IMR-90 (cell line): Measurements from ENCODE around the gene CDKN3. TPM values are rescaled to one million over a fixed set of nuclear protein-coding genes. Genes with fewer than 3 reads are reported as not detected.
A peak's percentile ranks its signal among the peaks of the same experiment; 100 is the strongest.

ENCODE experiments used
- ATAC-seq: fragments of 200-7000 bp; cut with Tn5 transposase; 2 replicates; pipeline ENCODE4 v1.9.1; 2020; ENCODE audit warnings: low read depth, mild to moderate bottlenecking, moderate library complexity
- BruUV-seq: library from RNA; stranded (reverse); fragments of 400-500 nt; replicated peaks from 2 replicates; lab custom pipeline; 2021; lab: Mats Ljungman, UMichigan
- CTCF ChIA-PET: fragments of 300-600 bp; formaldehyde crosslinking; extraction: SDS; loops from one replicate; lab custom pipeline; 2021; ENCODE audit warnings: antibody characterized with exemption; lab: Yijun Ruan, JAX
- POLR2A ChIA-PET: fragments of 300-600 bp; sonication (Branson Sonifier 250); formaldehyde crosslinking; loops from one replicate; lab custom pipeline; 2022; ENCODE audit warnings: antibody characterized with exemption; ENCODE audit not compliant: unreplicated experiment; lab: Charles Lee
- DNase-seq: peaks from one replicate; pipeline ENCODE4 v3.0.0; 2013
- H2AFZ ChIP-seq: replicated peaks from 2 replicates; pipeline ENCODE3; 2013; ENCODE audit warnings: low read length, mild to moderate bottlenecking; ENCODE audit not compliant: poor library complexity
- H2AK5ac ChIP-seq: 2 replicates; pipeline ENCODE4 v1.6.1; 2013; ENCODE audit warnings: low read depth, low read length, inconsistent platforms
- H2AK9ac ChIP-seq: replicated peaks from 2 replicates; pipeline ENCODE3; 2013; ENCODE audit warnings: mild to moderate bottlenecking, low read depth, low read length, moderate library complexity; ENCODE audit not compliant: poor library complexity
- H2BK120ac ChIP-seq: 2 replicates; pipeline ENCODE4 v1.6.1; 2013; ENCODE audit warnings: low read depth, low read length, inconsistent platforms
- H2BK15ac ChIP-seq: 3 replicates; pipeline ENCODE4 v1.6.1; 2013; ENCODE audit warnings: low read depth, low read length, inconsistent platforms
- H2BK20ac ChIP-seq: 2 replicates; pipeline ENCODE4 v1.6.1; 2013; ENCODE audit warnings: low read depth, mild to moderate bottlenecking, inconsistent platforms, low read length, moderate library complexity
- H2BK5ac ChIP-seq: 2 replicates; pipeline ENCODE4 v1.6.1; 2013; ENCODE audit warnings: mild to moderate bottlenecking, low read depth, low read length, inconsistent platforms; ENCODE audit not compliant: poor library complexity, severe bottlenecking
- H3K14ac ChIP-seq: replicated peaks from 2 replicates; pipeline ENCODE4 v1.6.1; 2013; ENCODE audit warnings: low read depth, low read length, inconsistent platforms
- H3K18ac ChIP-seq: 2 replicates; pipeline ENCODE4 v1.6.1; 2013; ENCODE audit warnings: low read depth, low read length, control low read depth
- H3K23ac ChIP-seq: 2 replicates; pipeline ENCODE4 v1.6.1; 2013; ENCODE audit warnings: low read depth, low read length, inconsistent platforms
- H3K27ac ChIP-seq: 2 replicates; pipeline ENCODE4 v1.5.1; 2013; ENCODE audit warnings: mild to moderate bottlenecking, control low read depth, low read length; ENCODE audit not compliant: insufficient read depth
- H3K27me3 ChIP-seq: 2 replicates; pipeline ENCODE4 v1.6.1; 2013; ENCODE audit warnings: low read length; ENCODE audit not compliant: control insufficient read depth, insufficient read depth
- H3K36me3 ChIP-seq: 2 replicates; pipeline ENCODE4 v1.6.1; 2013; ENCODE audit warnings: low read length, mixed read lengths; ENCODE audit not compliant: control insufficient read depth, insufficient read depth
- H3K4ac ChIP-seq: 2 replicates; pipeline ENCODE4 v1.6.1; 2013; ENCODE audit warnings: low read depth, low read length, inconsistent platforms
- H3K4me1 ChIP-seq: 2 replicates; pipeline ENCODE4 v1.6.1; 2013; ENCODE audit warnings: low read length, mixed read lengths; ENCODE audit not compliant: control insufficient read depth, insufficient read depth
- H3K4me2 ChIP-seq: 2 replicates; pipeline ENCODE4 v1.6.1; 2013; ENCODE audit warnings: low read depth, mild to moderate bottlenecking, control low read depth, low read length, moderate library complexity
- H3K4me3 ChIP-seq: 2 replicates; pipeline ENCODE4 v1.5.1; 2013; ENCODE audit warnings: low read depth, mild to moderate bottlenecking, control low read depth, low read length, moderate library complexity; ENCODE audit not compliant: insufficient read depth
- H3K56ac ChIP-seq: 2 replicates; pipeline ENCODE4 v1.6.1; 2013; ENCODE audit warnings: low read length, inconsistent platforms; ENCODE audit not compliant: insufficient read depth; ENCODE audit errors: extremely low read depth
- H3K79me1 ChIP-seq, 2 experiments: 2 replicates each; pipeline ENCODE4 v1.6.1; 2013; ENCODE audit warnings: low read length in 2 of 2, inconsistent platforms in 1 of 2, low read depth in 1 of 2
- H3K9ac ChIP-seq: 2 replicates; pipeline ENCODE4 v1.6.1; 2013; ENCODE audit warnings: low read depth, low read length, control low read depth
- H3K9me1 ChIP-seq: 2 replicates; pipeline ENCODE4 v1.6.1; 2013; ENCODE audit warnings: low read length, inconsistent platforms; ENCODE audit not compliant: insufficient read depth
- H3K9me3 ChIP-seq: 2 replicates; pipeline ENCODE4 v1.6.1; 2013; ENCODE audit warnings: low read length; ENCODE audit not compliant: control insufficient read depth, insufficient read depth
- H4K20me1 ChIP-seq: 2 replicates; pipeline ENCODE4 v1.6.1; 2013; ENCODE audit warnings: low read length, inconsistent platforms; ENCODE audit not compliant: insufficient read depth
- H4K5ac ChIP-seq: 2 replicates; pipeline ENCODE4 v1.6.1; 2013; ENCODE audit warnings: mild to moderate bottlenecking, low read depth, low read length, control low read depth
- H4K8ac ChIP-seq, 2 experiments: 2 replicates each; pipeline ENCODE4 v1.6.1; 2013; ENCODE audit warnings: low read depth in 2 of 2, low read length in 2 of 2, control low read depth in 1 of 2, inconsistent platforms in 1 of 2
- H4K91ac ChIP-seq: 2 replicates; pipeline ENCODE4 v1.6.1; 2013; ENCODE audit warnings: low read depth, low read length, inconsistent platforms; ENCODE audit not compliant: insufficient read depth
- BHLHE40 ChIP-seq: fragments of 150-350 bp; IDR thresholded peaks from 2 replicates; pipeline ENCODE4 v1.6.1; 2016; ENCODE audit warnings: mild to moderate bottlenecking, low read depth, low read length
- FOS ChIP-seq: fragments of 150-350 bp; IDR thresholded peaks from 2 replicates; pipeline ENCODE4 v1.6.1; 2016; ENCODE audit warnings: low read depth, low read length
- MAZ ChIP-seq: IDR thresholded peaks from 2 replicates; pipeline ENCODE4 v1.6.1; 2012; ENCODE audit warnings: low read depth, mild to moderate bottlenecking, low read length, improper control_type of control experiment, moderate library complexity, borderline replicate concordance
- MXI1 ChIP-seq: IDR thresholded peaks from 2 replicates; pipeline ENCODE4 v1.6.1; 2012; ENCODE audit warnings: low read depth, mild to moderate bottlenecking, low read length, moderate library complexity, borderline replicate concordance
- NFE2L2 ChIP-seq: fragments of 150-350 bp; IDR thresholded peaks from 2 replicates; pipeline ENCODE4 v1.6.1; 2016; ENCODE audit warnings: low read depth, mild to moderate bottlenecking, low read length
- POLR2A ChIP-seq: IDR thresholded peaks from 2 replicates; pipeline ENCODE4 v1.6.1; 2012; ENCODE audit warnings: mild to moderate bottlenecking, low read depth, low read length
- RAD21 ChIP-seq: IDR thresholded peaks from 2 replicates; pipeline ENCODE4 v1.6.1; 2012; ENCODE audit warnings: low read length, improper control_type of control experiment
- RCOR1 ChIP-seq: IDR thresholded peaks from 2 replicates; pipeline ENCODE4 v1.6.1; 2012; ENCODE audit warnings: mild to moderate bottlenecking, low read length, improper control_type of control experiment; ENCODE audit not compliant: insufficient replicate concordance
- RFX5 ChIP-seq: IDR thresholded peaks from 2 replicates; pipeline ENCODE4 v1.8.0; 2012; ENCODE audit warnings: low read depth, mild to moderate bottlenecking, low read length, moderate library complexity
- SMC3 ChIP-seq: fragments of 150-350 bp; IDR thresholded peaks from 2 replicates; pipeline ENCODE4 v1.6.1; 2016; ENCODE audit warnings: low read depth, mild to moderate bottlenecking, antibody characterized with exemption, low read length, moderate library complexity
- WGBS, 2 experiments: methylation state at CpG; one replicate each; pipeline versions ENCODE4 v1.1.5 to v1.1.7; 2013; ENCODE audit warnings: missing lambda C conversion rate in 2 of 2; ENCODE audit not compliant: insufficient read length in 1 of 2; ENCODE audit errors: extremely low coverage in 2 of 2; 5-methylcytosine and 5-hydroxymethylcytosine counted together
- dilution Hi-C: fragments of 300-500 bp; cut with HindIII; formaldehyde crosslinking; loops from one replicate; pipeline ENCODE4 v1.14.3; 2018; ENCODE audit warnings: low sequenced_read_pairs; ENCODE audit not compliant: unreplicated experiment
- in situ Hi-C: fragments of 300-500 bp; cut with MboI; formaldehyde crosslinking; loops from 3 replicates; pipeline ENCODE4 v1.14.3; 2019; ENCODE audit warnings: low sequenced_read_pairs, inconsistent platforms, mixed read lengths
- intact Hi-C: fragments of 100-400 bp; cut with micrococcal nuclease; formaldehyde crosslinking; loops from 2 replicates; pipeline ENCODE4 v1.10.0; 2022
- polyA plus RNA-seq, 3 experiments: library from polyadenylated mRNA; depleted of rRNA; stranded (reverse); fragments of >200 nt; gene quantifications; 2 replicates each; pipeline ENCODE4 v1.2.3, GENCODE V29; 2012; ENCODE audit warnings: low replicate concordance in 1 of 3
- total RNA-seq: library from RNA; depleted of rRNA; stranded (reverse); fragments of >200 nt; gene quantifications from 2 replicates; pipeline ENCODE4 v1.2.3, GENCODE V29; 2012
- TF ChIP-seq, protein P1 (sequence below): fragments of 150-350 bp; IDR thresholded peaks from 2 replicates; pipeline ENCODE4 v1.6.1; 2017; ENCODE audit warnings: mild to moderate bottlenecking, antibody characterized with exemption, low read length, low read depth
- TF ChIP-seq, protein P2 (sequence below): conservative IDR thresholded peaks from 2 replicates; pipeline ENCODE4 v1.5.1; 2012; ENCODE audit warnings: mild to moderate bottlenecking, low read depth, low read length, improper control_type of control experiment

The CDKN3 gene
- total and polyA plus RNA-seq, 2 of the 4 experiments (the other 2 are of a cell fraction): 38.9 to 48.9 TPM

DNA sequence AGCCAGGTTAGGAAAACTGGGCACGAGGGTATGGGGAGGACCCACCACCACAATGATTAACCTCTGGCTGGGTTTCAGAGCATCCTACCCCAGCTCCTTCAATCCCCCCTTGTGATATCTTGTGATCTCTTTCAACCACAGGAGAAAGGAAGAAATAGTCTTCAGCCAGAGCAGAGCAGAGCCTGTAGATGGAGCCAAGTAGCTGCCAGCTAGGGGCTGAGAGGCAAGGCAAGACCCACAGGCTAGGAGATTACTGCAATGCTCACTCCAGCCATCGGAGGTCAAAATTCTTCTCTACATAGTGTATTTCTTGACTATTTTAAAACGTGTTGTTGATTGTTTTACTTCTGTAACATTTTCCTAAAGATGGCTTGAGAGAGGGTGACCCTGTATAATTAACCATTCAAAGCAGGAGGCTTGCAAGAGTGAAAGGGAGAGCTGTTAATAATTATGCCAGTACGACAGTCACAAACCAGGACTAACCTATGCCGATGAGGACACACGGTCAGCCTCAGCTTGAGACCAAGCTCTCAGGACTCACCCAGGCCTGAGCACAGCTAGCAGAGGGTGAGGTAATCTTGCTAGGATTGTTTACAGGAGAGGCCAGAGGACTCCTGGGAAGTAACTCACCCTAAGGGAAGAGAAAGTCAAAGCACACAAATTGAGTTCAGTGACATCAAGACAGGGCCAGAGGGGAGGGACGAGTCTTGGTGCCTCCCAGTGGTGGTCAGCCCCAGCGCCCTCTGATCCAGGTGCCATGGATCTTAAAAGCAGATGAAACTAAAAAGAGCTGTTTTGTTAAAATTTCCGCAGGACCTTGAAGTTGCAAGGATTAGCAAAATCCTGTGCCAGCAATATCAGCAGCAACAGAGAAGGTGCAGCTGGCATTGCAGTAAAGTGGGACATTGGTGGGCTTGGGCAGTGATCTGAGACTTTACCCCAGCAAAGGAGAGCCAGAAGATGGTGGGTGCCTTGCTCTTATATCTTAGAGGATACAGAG is 29.8 kb upstream of the CDKN3 start:
- Histone ChIP-seq H2BK120ac (peak overlapping the region; percentile 4; the same call in 1 of the 2 replicates), H3K4ac (0 out of 2 replicates have a peak overlapping the region, but pooled peaks have one; percentile 12), H3K27ac (peak overlapping the region; percentile 10; the same call in 1 of the 2 replicates), H4K91ac (no peak overlapping the region), H3K4me3 (no peak overlapping the region), H3K9me1 (no peaks in the 10 kb centered on the region; the same call in 1 of the 2 replicates), H3K4me1 (peaks cover 7% of the 10 kb centered on the region; the same call in 1 of the 2 replicates), H4K8ac (peak overlapping the region in 1 of 2 experiments; percentile 33; a peak in 1 of 4 replicates), H3K36me3 (no peaks in the 10 kb centered on the region), H4K20me1 (no peaks in the 10 kb centered on the region), H2AFZ (peak overlapping the region; percentile 29), H3K56ac (no peak overlapping the region), H3K18ac (no peak overlapping the region; the same call in 1 of the 2 replicates), H2BK15ac (no peak overlapping the region), H3K79me1 (no peaks in the 10 kb centered on the region), H2BK5ac (no peak overlapping the region), H3K27me3 (peaks cover 4% of the 10 kb centered on the region; the same call in 1 of the 2 replicates), H3K4me2 (peak overlapping the region; percentile 15), H3K23ac (no peak overlapping the region), H3K14ac (peak overlapping the region; percentile 48; the same call in 1 of the 2 replicates), H3K9me3 (no peaks in the 10 kb centered on the region), H2BK20ac (peak overlapping the region; percentile 35; the same call in 1 of the 2 replicates), H2AK9ac (no peak overlapping the region), H3K9ac (no peak overlapping the region), H4K5ac (peak overlapping the region; percentile 14; the same call in 1 of the 2 replicates), H2AK5ac (no peak overlapping the region)
- DNase-seq (peak; percentile 70), ATAC-seq (peak; percentile 89)
- intact Hi-C loops (loop anchor here (1.0 to 5.0 kb wide), 5 partner anchors 53 to 440 kb away; partner anchors contain the start of genes CNIH1 and SAMD4A), in situ Hi-C loops (no loop called here), dilution Hi-C loops (no loop called here)
- CTCF ChIA-PET: interaction anchor here (0.5 to 1.2 kb wide), 7 partner anchors 11 to 407 kb away, joined by 3 to 5 read pairs (median 4); no protein-coding TSS in a partner anchor
- POLR2A ChIA-PET: no interaction called here
- no TSS peak for BruUV-seq
- 33% methylated on average over 2 of the region's 9 CpGs; no CpG with 5 or more reads in 1 of the 2 experiments for WGBS, 2 experiments
- TF ChIP-seq SMC3 (peak; percentile 43), POLR2A (peak; percentile 46), NFE2L2 (no peak), RCOR1 (no peak), BHLHE40 (no peak), MXI1 (no peak), RAD21 (peak; percentile 76), FOS (no peak), RFX5 (no peak), MAZ (no peak)
- TF ChIP-seq, protein P1, sequence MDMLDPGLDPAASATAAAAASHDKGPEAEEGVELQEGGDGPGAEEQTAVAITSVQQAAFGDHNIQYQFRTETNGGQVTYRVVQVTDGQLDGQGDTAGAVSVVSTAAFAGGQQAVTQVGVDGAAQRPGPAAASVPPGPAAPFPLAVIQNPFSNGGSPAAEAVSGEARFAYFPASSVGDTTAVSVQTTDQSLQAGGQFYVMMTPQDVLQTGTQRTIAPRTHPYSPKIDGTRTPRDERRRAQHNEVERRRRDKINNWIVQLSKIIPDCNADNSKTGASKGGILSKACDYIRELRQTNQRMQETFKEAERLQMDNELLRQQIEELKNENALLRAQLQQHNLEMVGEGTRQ: no peak
- TF ChIP-seq, protein P2, sequence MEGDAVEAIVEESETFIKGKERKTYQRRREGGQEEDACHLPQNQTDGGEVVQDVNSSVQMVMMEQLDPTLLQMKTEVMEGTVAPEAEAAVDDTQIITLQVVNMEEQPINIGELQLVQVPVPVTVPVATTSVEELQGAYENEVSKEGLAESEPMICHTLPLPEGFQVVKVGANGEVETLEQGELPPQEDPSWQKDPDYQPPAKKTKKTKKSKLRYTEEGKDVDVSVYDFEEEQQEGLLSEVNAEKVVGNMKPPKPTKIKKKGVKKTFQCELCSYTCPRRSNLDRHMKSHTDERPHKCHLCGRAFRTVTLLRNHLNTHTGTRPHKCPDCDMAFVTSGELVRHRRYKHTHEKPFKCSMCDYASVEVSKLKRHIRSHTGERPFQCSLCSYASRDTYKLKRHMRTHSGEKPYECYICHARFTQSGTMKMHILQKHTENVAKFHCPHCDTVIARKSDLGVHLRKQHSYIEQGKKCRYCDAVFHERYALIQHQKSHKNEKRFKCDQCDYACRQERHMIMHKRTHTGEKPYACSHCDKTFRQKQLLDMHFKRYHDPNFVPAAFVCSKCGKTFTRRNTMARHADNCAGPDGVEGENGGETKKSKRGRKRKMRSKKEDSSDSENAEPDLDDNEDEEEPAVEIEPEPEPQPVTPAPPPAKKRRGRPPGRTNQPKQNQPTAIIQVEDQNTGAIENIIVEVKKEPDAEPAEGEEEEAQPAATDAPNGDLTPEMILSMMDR: peak; percentile 76
